GM18520 (cell line): ENCODE measurements around the gene LLGL1.

ENCODE experiments used
- ATAC-seq: cut with Tn5 transposase; IDR thresholded peaks from one replicate; pipeline ENCODE4 v1.9.1; 2021; ENCODE audit not compliant: unreplicated experiment

The LLGL1 gene

GRCh38 chr17:18251204-18251603, 25.8 kb downstream of the LLGL1 start:
- no peak for ATAC-seq

GRCh38 chr17:18252160-18252559, 26.7 kb downstream of the LLGL1 start:
- ATAC-seq = no peak

GRCh38 chr17:18253187-18253884, 27.9 kb downstream of the LLGL1 start:
- no peak for ATAC-seq

- ATAC-seq = no peak
These were observed 28.7 kb downstream of the LLGL1 start for GRCh38 chr17:18253947-18254821.

- no peak for ATAC-seq
These were observed 29.6 kb downstream of the LLGL1 start for GRCh38 chr17:18254888-18255649.

DNA sequence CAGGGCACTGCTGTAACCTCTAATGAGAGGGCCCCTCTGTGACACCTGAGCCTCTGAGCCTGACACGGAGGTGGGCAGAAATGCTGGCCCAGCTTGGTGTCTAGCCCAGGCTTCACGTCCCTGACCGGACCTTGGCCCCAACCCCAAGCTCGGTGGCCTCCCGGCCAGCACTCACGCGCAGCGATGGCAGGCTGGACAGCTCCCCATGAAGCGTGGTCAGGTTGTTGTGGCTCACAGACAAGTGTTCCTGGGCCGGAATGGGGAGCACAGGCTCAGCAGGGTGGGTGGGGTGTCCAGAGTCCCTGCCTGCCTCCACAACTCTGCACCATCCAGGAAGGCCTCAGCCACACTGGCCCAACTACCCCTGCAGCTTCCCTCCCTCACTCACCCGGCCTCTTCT, 30.9 kb downstream of the LLGL1 start:
- no peak for ATAC-seq

GRCh38 chr17:18256776-18257175, 31.3 kb downstream of the LLGL1 start:
- no peak for ATAC-seq

DNA sequence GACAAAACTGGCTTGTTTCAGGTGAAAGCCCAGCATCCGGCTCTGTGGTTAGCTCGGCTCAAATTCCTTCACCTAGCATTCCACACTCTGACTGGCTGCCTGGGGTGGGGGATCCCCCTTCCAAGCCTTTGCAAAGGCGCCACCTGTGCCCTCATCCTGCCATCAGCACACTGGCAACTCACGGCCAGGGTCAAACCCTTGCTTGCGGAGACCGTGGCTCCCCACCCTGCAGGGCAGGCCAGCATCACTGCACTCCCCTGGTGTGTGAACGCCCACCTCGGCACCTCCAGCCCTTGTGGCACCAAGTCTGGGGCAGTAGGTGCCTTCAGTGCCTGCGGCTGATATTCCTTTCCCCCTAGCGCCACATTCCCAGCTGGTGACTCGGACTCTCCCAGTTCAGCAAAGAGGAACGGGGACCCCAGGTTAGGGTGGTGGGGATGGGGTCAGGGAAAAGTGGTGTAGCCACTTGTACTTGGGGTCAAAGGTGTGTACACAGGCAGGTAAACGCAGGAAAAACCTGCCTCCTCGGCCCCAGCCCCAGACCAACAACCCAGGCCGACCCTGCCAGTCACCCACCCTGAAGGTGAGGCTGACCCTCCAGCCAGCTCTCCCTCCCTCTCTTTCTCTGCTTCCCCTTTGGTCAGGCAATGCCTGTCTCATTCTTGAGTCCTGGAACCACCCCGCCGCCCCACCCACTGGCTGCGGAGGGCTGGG, 32.0 kb downstream of the LLGL1 start:
- no peak for ATAC-seq

DNA sequence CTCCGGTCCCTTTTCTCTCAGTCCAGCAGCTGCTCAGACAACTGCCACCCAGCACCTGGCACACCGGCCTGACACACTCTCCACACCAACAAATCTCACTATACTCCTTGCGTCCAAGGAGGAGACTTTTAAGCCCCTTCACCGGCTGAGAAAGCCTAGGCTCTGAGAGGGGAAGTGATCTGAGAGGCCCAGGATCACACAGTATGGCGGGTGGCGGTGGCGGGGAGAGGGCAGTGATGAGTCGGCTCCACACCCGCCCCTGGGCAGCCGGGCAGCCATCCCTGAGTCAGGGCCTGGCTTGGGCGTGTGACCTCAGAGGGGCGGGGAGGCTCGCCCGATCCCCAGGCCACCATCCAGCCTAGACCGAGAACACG, 32.5 kb downstream of the LLGL1 start:
- no peak for ATAC-seq

DNA sequence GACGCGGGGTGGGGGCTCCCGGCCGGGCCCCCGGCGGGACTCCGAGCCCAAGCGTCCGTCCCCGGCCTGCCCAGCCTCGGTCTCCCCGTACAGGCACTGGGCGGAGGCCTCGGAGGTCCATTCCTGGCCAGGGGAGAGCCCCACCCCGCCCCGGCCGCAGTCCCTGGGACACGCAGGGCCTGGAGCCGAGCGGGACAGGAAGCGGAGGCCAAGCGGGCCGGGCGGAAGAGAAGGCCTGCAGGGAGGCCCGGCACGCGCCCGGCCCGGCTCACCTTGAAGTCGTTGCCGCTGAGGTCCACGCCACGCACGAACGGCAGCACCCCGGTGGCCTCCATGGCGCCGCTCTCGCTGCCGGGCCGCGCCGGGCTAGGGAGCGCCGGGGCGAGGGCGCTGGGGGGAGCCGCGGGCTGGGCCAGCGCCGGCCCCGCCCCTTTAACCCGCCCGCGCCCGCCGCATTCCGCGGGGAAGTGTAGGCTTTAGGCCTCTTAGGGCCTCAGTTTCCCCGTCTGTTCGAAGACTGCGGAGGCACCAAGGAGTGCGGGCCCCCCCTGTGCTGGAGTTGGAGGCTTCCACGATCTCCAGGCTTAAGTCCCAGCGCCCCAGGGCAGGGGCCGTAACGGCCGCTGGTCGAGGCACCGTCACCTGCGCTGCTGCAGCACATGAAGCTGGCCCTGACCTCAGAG, 33.1 kb downstream of the LLGL1 start, which contains the start of gene FLII:
Gene FLII, minus strand, starts transcription at position 383 of the 683 bp plus-strand sequence. Its CDS starts 48 bp downstream, at position 335.
- no peak for ATAC-seq

- no peak for ATAC-seq
These were observed 34.3 kb downstream of the LLGL1 start for GRCh38 chr17:18259621-18260331.

GRCh38 chr17:18260332-18261145, 35.1 kb downstream of the LLGL1 start, which contains the start of gene MIEF2:
Gene MIEF2 (plus strand): TSS chr17:18260662. CDS start chr17:18262721, 2,059 bp downstream.
- peak; percentile 76 for ATAC-seq

DNA sequence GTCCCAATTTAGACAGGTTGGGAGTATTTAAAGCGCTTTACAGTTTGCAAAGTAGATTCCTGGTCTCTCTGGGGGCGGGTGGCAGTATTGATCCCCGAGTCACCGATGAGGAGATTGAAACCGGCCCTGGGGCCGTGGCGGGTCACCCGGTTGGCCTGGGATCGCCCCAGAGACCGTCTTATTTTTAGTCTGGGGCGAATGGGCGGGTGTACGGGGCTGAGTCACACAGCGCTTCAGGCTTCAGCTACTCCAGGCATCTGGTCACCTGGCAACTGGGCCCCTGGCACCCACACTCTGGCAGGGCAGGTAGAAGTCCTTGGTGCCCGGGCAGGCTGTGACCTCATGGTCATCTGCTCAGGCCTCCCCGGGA, 35.7 kb downstream of the LLGL1 start:
- no peak for ATAC-seq

DNA sequence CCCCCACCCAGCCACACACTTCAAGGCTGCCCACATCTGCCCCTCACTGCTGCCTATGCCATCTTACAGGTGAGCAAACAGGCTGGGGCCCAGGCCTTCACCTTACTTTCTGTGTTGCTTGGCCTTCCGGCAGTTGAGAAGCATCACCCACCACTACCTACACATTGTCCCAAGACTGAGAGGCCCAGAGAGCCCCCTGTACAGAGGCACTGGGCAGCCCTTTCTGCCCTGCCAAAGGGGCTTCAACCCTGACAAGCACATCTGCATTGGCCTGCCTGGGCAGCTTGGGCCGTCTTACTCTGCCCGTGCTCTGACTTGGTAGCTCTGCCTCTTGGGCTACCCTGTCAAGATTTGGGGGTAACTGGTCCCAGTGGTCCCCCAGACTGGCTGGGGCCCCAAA, 36.2 kb downstream of the LLGL1 start:
- ATAC-seq = no peak

GRCh38 chr17:18262111-18262510, 36.7 kb downstream of the LLGL1 start:
- no peak for ATAC-seq

DNA sequence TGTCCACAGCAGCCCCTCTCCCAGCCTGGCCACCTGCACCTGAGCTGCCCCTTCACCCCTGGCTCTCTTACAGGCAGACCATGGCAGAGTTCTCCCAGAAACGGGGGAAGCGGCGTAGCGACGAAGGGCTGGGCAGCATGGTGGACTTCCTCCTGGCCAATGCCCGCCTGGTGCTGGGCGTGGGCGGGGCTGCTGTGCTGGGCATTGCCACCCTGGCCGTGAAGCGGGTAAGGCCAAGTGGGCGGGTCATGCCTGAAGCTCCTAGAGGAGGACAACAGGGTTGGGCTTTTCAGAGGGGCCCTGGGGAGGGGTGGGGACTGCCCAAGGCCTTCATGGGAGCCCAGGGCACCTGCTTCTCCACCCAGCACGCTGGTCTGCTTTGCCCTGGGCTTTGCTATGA, 37.2 kb downstream of the LLGL1 start:
- ATAC-seq = no peak

DNA sequence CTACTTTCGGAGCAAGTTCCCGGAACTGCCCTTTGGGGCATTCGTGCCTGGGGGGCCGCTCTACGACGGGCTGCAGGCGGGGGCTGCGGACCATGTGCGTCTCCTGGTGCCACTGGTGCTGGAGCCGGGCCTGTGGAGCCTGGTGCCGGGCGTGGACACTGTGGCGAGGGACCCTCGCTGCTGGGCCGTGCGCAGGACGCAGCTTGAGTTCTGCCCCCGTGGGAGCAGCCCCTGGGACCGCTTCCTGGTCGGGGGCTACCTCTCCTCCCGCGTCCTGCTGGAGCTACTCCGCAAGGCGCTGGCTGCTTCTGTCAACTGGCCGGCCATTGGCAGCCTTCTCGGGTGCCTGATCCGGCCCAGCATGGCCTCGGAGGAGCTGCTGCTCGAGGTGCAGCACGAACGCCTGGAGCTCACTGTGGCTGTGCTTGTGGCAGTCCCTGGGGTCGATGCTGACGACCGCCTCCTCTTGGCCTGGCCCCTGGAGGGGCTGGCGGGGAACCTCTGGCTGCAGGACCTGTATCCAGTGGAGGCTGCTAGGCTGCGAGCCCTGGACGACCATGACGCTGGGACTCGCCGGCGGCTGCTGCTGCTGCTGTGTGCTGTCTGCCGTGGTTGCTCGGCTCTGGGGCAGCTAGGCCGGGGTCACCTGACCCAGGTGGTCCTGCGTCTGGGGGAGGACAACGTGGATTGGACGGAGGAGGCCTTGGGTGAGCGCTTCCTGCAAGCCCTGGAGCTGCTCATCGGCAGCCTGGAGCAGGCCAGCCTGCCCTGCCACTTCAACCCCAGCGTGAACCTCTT, 38.6 kb downstream of the LLGL1 start:
- no peak for ATAC-seq

GRCh38 chr17:18267366-18267765, 41.9 kb downstream of the LLGL1 start:
- ATAC-seq = no peak
